ENCODE results near the gene KIF1C. TPM values are rescaled to one million over a fixed set of nuclear protein-coding genes. Genes with fewer than 3 reads are reported as not detected.

Gene KIF1C
- total RNA-seq, 1 donor, result 54.6 TPM

DNA sequence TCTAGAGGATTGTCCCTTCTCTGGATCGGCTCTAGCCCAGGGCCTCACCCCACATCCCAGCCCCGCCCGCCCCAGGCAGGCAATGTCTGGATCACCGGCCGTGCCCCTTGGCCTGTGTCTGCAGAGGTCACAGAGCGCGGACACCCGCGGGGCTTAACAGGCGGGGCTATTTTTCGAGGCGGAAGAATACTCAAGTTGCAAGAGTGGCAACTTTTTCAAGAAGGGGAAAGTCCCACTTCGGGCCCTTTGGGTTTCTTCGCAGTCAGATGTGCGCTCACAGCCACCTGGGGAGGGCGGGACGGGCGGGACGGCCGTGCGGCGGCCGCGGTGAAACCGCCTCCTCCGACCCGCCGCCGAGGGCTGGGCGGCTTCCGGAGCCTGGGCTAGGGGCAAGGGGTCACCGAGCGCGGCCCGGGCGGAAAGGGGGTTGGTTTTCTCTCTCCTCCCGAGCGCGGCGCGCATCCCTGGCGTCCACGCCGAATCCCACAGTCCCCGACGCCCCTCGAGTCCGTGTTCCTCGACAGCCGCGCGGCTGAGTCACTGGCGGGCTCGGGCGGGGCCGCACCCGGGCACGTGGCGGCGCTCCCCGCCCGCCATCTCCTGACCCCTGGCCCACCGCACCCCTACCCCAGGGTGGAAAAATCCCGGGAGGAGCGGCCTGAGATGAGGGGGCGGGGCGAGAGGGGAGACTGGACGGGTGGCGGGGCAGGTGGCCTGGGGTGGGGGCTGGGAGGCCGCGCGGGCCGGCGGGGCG lies 48.3 kb upstream of the KIF1C start:
- peaks cover 38% of the 10 kb centered on the region for H3K79me2 ChIP-seq (ENCODE audit: insufficient read depth, low read length)

DNA sequence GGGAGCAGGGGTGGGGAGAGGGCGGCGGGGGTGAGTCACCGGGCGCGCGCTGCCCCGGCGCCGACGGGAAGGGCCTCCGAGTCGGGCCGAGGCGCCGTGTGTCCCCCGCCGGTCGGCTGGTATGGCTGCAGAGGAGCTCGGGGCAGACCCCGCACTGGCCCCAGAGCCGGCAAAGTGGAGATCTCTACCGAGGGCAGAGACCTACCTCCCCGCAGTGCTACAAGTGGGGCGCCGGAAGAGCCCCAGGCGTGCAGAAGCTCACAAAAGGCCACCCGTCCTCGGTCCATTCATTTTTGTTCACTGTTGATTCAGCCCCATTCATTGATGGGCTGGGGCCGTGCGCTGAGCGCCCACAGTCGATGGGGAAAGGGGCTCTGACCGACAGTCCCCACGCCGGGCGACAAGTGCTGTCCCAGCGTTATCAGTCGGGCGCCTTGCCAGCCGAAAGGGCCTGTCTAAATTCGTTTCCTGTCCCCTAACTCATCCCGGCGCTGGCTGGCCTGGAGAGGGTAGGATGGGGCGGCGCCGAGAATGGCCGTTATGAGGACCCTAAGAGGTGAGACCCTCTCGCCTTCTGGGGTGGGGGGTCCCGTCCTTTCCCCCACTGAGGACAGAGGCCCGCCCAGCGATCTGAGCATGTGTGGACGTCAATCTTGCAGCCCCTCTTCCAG lies 47.5 kb upstream of the KIF1C start:
- Histone ChIP-seq H3K79me2 (ENCODE audit: insufficient read depth, low read length) (peaks cover 31% of the 10 kb centered on the region), H3K27ac (ENCODE audit: low read depth, low read length) (peak overlapping the region; percentile 17), H2AFZ (ENCODE audit: low read length) (peak overlapping the region; percentile 68), H4K20me1 (ENCODE audit: insufficient read depth, low read length) (peaks cover 27% of the 10 kb centered on the region), H3K36me3 (ENCODE audit: insufficient read depth, low read length) (peaks cover 17% of the 10 kb centered on the region), H3K4me2 (ENCODE audit: insufficient read depth, low read length) (peak overlapping the region; percentile 68), H3K9me3 (ENCODE audit: low read depth, low read length) (no peaks in the 10 kb centered on the region), H3K4me1 (ENCODE audit: insufficient read depth, low read length) (peaks cover 47% of the 10 kb centered on the region), H3K27me3 (ENCODE audit: insufficient read depth, low read length) (no peaks in the 10 kb centered on the region), H3K4me3 (ENCODE audit: insufficient read depth, low read length) (peak overlapping the region; percentile 96)
- TF ChIP-seq, protein P1, sequence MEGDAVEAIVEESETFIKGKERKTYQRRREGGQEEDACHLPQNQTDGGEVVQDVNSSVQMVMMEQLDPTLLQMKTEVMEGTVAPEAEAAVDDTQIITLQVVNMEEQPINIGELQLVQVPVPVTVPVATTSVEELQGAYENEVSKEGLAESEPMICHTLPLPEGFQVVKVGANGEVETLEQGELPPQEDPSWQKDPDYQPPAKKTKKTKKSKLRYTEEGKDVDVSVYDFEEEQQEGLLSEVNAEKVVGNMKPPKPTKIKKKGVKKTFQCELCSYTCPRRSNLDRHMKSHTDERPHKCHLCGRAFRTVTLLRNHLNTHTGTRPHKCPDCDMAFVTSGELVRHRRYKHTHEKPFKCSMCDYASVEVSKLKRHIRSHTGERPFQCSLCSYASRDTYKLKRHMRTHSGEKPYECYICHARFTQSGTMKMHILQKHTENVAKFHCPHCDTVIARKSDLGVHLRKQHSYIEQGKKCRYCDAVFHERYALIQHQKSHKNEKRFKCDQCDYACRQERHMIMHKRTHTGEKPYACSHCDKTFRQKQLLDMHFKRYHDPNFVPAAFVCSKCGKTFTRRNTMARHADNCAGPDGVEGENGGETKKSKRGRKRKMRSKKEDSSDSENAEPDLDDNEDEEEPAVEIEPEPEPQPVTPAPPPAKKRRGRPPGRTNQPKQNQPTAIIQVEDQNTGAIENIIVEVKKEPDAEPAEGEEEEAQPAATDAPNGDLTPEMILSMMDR (IDR thresholded peaks at IDR 0.05; ENCODE audit: extremely low read depth, low read depth, low read length), result no peak
- peak; percentile 94 for DNase-seq (ENCODE audit: insufficient read length, low spot score, missing footprints)

More for the DNA sequence above, 48.3 kb upstream of the KIF1C start:
- H3K9me3 ChIP-seq (ENCODE audit: low read depth, low read length), result no peaks in the 10 kb centered on the region
- H3K4me3 ChIP-seq (ENCODE audit: insufficient read depth, low read length), result peak overlapping the region; percentile 96
- peaks cover 34% of the 10 kb centered on the region for H4K20me1 ChIP-seq (ENCODE audit: insufficient read depth, low read length)
- H3K36me3 ChIP-seq (ENCODE audit: insufficient read depth, low read length), result peaks cover 23% of the 10 kb centered on the region
- no peaks in the 10 kb centered on the region for H3K27me3 ChIP-seq (ENCODE audit: insufficient read depth, low read length)
- DNase-seq (ENCODE audit: insufficient read length, low spot score, missing footprints), result peak; percentile 94
- H3K4me1 ChIP-seq (ENCODE audit: insufficient read depth, low read length), result peaks cover 54% of the 10 kb centered on the region
- peak overlapping the region; percentile 72 for H3K27ac ChIP-seq (ENCODE audit: low read depth, low read length)
- H2AFZ ChIP-seq (ENCODE audit: low read length), result peak overlapping the region; percentile 84
- peak overlapping the region; percentile 97 for H3K4me2 ChIP-seq (ENCODE audit: insufficient read depth, low read length)
- TF ChIP-seq, protein P1 (IDR thresholded peaks at IDR 0.05; ENCODE audit: extremely low read depth, low read depth, low read length), result no peak

DNA sequence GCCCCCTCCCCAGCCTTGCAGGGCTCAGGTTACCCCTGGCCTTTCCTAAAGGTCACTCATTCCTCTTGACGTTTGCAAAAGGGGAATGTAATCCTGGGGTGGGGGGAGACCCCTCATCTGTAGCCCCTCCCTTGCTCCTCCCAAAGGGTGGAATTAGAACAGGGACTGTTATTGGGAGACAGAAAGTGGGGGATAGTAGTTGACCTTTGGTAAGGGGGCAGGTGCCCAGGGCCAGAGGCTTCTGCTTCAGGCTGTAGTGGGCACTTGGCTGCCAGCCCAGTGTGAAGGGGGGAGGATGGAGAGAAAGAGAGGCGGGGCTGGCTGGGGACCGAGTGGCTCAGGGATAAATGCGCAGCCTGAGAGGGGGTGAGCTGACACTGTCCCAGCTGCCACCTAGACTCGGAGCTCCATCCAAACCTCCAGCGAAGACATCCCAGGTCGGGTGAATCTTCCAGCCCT lies 47.0 kb upstream of the KIF1C start, which contains the start of gene ENO3:
TSS of gene ENO3 (plus strand) at position 374 of the 459 bp plus-strand sequence. CDS start 711 bp downstream, outside the sequence.
- H3K27me3 ChIP-seq (ENCODE audit: insufficient read depth, low read length), result no peaks in the 10 kb centered on the region
- peak within 1 kb of the TSS; percentile 68 for H2AFZ ChIP-seq (ENCODE audit: low read length)
- TF ChIP-seq, protein P1 (IDR thresholded peaks at IDR 0.05; ENCODE audit: extremely low read depth, low read depth, low read length), result no peak
- peak within 1 kb of the TSS; percentile 96 for H3K4me3 ChIP-seq (ENCODE audit: insufficient read depth, low read length)
- H3K4me1 ChIP-seq (ENCODE audit: insufficient read depth, low read length), result peaks cover 41% of the 10 kb centered on the region
- H3K79me2 ChIP-seq (ENCODE audit: insufficient read depth, low read length), result peaks cover 25% of the 10 kb centered on the region
- H3K9me3 ChIP-seq (ENCODE audit: low read depth, low read length), result no peaks in the 10 kb centered on the region
- peak; percentile 58 for DNase-seq (ENCODE audit: insufficient read length, low spot score, missing footprints)
- H3K4me2 ChIP-seq (ENCODE audit: insufficient read depth, low read length), result peak within 1 kb of the TSS; percentile 68
- peaks cover 21% of the 10 kb centered on the region for H4K20me1 ChIP-seq (ENCODE audit: insufficient read depth, low read length)
- H3K36me3 ChIP-seq (ENCODE audit: insufficient read depth, low read length), result peaks cover 12% of the 10 kb centered on the region
- peak within 1 kb of the TSS; percentile 17 for H3K27ac ChIP-seq (ENCODE audit: low read depth, low read length)

DNA sequence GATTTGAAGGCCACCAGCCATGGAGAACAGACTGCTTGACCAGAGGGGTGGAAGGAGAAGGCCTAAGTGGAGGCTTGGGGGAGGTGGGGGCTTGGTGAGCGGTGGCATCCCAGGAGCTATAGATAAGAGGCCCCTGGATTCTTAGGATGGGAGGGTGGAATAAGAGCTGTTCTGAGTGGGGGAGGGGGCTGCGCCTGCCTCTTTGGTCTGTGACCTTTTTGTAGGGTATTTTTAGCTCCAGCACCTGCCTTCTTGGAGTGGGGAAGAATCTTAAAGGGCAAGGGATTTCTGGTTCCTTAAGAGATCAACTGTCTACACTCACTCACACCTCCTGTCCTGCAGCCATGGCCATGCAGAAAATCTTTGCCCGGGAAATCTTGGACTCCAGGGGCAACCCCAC lies 46.3 kb upstream of the KIF1C start:
- no peak overlapping the region for H3K4me2 ChIP-seq (ENCODE audit: insufficient read depth, low read length)
- H2AFZ ChIP-seq (ENCODE audit: low read length), result no peak overlapping the region
- no peaks in the 10 kb centered on the region for H3K27me3 ChIP-seq (ENCODE audit: insufficient read depth, low read length)
- H3K79me2 ChIP-seq (ENCODE audit: insufficient read depth, low read length), result peaks cover 18% of the 10 kb centered on the region
- H3K36me3 ChIP-seq (ENCODE audit: insufficient read depth, low read length), result peaks cover 5% of the 10 kb centered on the region
- H4K20me1 ChIP-seq (ENCODE audit: insufficient read depth, low read length), result peaks cover 14% of the 10 kb centered on the region
- TF ChIP-seq, protein P1 (IDR thresholded peaks at IDR 0.05; ENCODE audit: extremely low read depth, low read depth, low read length), result no peak
- H3K4me3 ChIP-seq (ENCODE audit: insufficient read depth, low read length), result no peak overlapping the region
- DNase-seq (ENCODE audit: insufficient read length, low spot score, missing footprints), result peak; percentile 43
- no peak overlapping the region for H3K27ac ChIP-seq (ENCODE audit: low read depth, low read length)
- no peaks in the 10 kb centered on the region for H3K9me3 ChIP-seq (ENCODE audit: low read depth, low read length)
- peaks cover 34% of the 10 kb centered on the region for H3K4me1 ChIP-seq (ENCODE audit: insufficient read depth, low read length)
